IMR-90 (cell line): Measurements from ENCODE around the gene MAPKAP1. TPM values are rescaled to one million over a fixed set of nuclear protein-coding genes. Genes with fewer than 3 reads are reported as not detected.

Experiments used
- ATAC-seq: fragments of 200-7000 bp; cut with Tn5 transposase; 2 replicates; pipeline ENCODE4 v1.9.1; 2020; ENCODE audit warnings: low read depth, mild to moderate bottlenecking, moderate library complexity
- BruUV-seq: library from RNA; stranded (reverse); fragments of 400-500 nt; replicated peaks from 2 replicates; lab custom pipeline; 2021; lab: Mats Ljungman, UMichigan
- CTCF ChIA-PET: fragments of 300-600 bp; formaldehyde crosslinking; extraction: SDS; loops from one replicate; lab custom pipeline; 2021; ENCODE audit warnings: antibody characterized with exemption; lab: Yijun Ruan, JAX
- POLR2A ChIA-PET: fragments of 300-600 bp; sonication (Branson Sonifier 250); formaldehyde crosslinking; loops from one replicate; lab custom pipeline; 2022; ENCODE audit warnings: antibody characterized with exemption; ENCODE audit not compliant: unreplicated experiment; lab: Charles Lee
- DNase-seq: peaks from one replicate; pipeline ENCODE4 v3.0.0; 2013
- H2AFZ ChIP-seq: replicated peaks from 2 replicates; pipeline ENCODE3; 2013; ENCODE audit warnings: low read length, mild to moderate bottlenecking; ENCODE audit not compliant: poor library complexity
- H2AK5ac ChIP-seq: 2 replicates; pipeline ENCODE4 v1.6.1; 2013; ENCODE audit warnings: low read depth, low read length, inconsistent platforms
- H2AK9ac ChIP-seq: replicated peaks from 2 replicates; pipeline ENCODE3; 2013; ENCODE audit warnings: mild to moderate bottlenecking, low read depth, low read length, moderate library complexity; ENCODE audit not compliant: poor library complexity
- H2BK120ac ChIP-seq: 2 replicates; pipeline ENCODE4 v1.6.1; 2013; ENCODE audit warnings: low read depth, low read length, inconsistent platforms
- H2BK15ac ChIP-seq: 3 replicates; pipeline ENCODE4 v1.6.1; 2013; ENCODE audit warnings: low read depth, low read length, inconsistent platforms
- H2BK20ac ChIP-seq: 2 replicates; pipeline ENCODE4 v1.6.1; 2013; ENCODE audit warnings: low read depth, mild to moderate bottlenecking, inconsistent platforms, low read length, moderate library complexity
- H2BK5ac ChIP-seq: 2 replicates; pipeline ENCODE4 v1.6.1; 2013; ENCODE audit warnings: mild to moderate bottlenecking, low read depth, low read length, inconsistent platforms; ENCODE audit not compliant: poor library complexity, severe bottlenecking
- H3K14ac ChIP-seq: replicated peaks from 2 replicates; pipeline ENCODE4 v1.6.1; 2013; ENCODE audit warnings: low read depth, low read length, inconsistent platforms
- H3K18ac ChIP-seq: 2 replicates; pipeline ENCODE4 v1.6.1; 2013; ENCODE audit warnings: low read depth, low read length, control low read depth
- H3K23ac ChIP-seq: 2 replicates; pipeline ENCODE4 v1.6.1; 2013; ENCODE audit warnings: low read depth, low read length, inconsistent platforms
- H3K27ac ChIP-seq: 2 replicates; pipeline ENCODE4 v1.5.1; 2013; ENCODE audit warnings: mild to moderate bottlenecking, control low read depth, low read length; ENCODE audit not compliant: insufficient read depth
- H3K27me3 ChIP-seq: 2 replicates; pipeline ENCODE4 v1.6.1; 2013; ENCODE audit warnings: low read length; ENCODE audit not compliant: control insufficient read depth, insufficient read depth
- H3K36me3 ChIP-seq: 2 replicates; pipeline ENCODE4 v1.6.1; 2013; ENCODE audit warnings: low read length, mixed read lengths; ENCODE audit not compliant: control insufficient read depth, insufficient read depth
- H3K4ac ChIP-seq: 2 replicates; pipeline ENCODE4 v1.6.1; 2013; ENCODE audit warnings: low read depth, low read length, inconsistent platforms
- H3K4me1 ChIP-seq: 2 replicates; pipeline ENCODE4 v1.6.1; 2013; ENCODE audit warnings: low read length, mixed read lengths; ENCODE audit not compliant: control insufficient read depth, insufficient read depth
- H3K4me2 ChIP-seq: 2 replicates; pipeline ENCODE4 v1.6.1; 2013; ENCODE audit warnings: low read depth, mild to moderate bottlenecking, control low read depth, low read length, moderate library complexity
- H3K4me3 ChIP-seq: 2 replicates; pipeline ENCODE4 v1.5.1; 2013; ENCODE audit warnings: low read depth, mild to moderate bottlenecking, control low read depth, low read length, moderate library complexity; ENCODE audit not compliant: insufficient read depth
- H3K56ac ChIP-seq: 2 replicates; pipeline ENCODE4 v1.6.1; 2013; ENCODE audit warnings: low read length, inconsistent platforms; ENCODE audit not compliant: insufficient read depth; ENCODE audit errors: extremely low read depth
- H3K79me1 ChIP-seq, 2 experiments: 2 replicates each; pipeline ENCODE4 v1.6.1; 2013; ENCODE audit warnings: low read length in 2 of 2, inconsistent platforms in 1 of 2, low read depth in 1 of 2
- H3K9ac ChIP-seq: 2 replicates; pipeline ENCODE4 v1.6.1; 2013; ENCODE audit warnings: low read depth, low read length, control low read depth
- H3K9me1 ChIP-seq: 2 replicates; pipeline ENCODE4 v1.6.1; 2013; ENCODE audit warnings: low read length, inconsistent platforms; ENCODE audit not compliant: insufficient read depth
- H3K9me3 ChIP-seq: 2 replicates; pipeline ENCODE4 v1.6.1; 2013; ENCODE audit warnings: low read length; ENCODE audit not compliant: control insufficient read depth, insufficient read depth
- H4K20me1 ChIP-seq: 2 replicates; pipeline ENCODE4 v1.6.1; 2013; ENCODE audit warnings: low read length, inconsistent platforms; ENCODE audit not compliant: insufficient read depth
- H4K5ac ChIP-seq: 2 replicates; pipeline ENCODE4 v1.6.1; 2013; ENCODE audit warnings: mild to moderate bottlenecking, low read depth, low read length, control low read depth
- H4K8ac ChIP-seq, 2 experiments: 2 replicates each; pipeline ENCODE4 v1.6.1; 2013; ENCODE audit warnings: low read depth in 2 of 2, low read length in 2 of 2, control low read depth in 1 of 2, inconsistent platforms in 1 of 2
- H4K91ac ChIP-seq: 2 replicates; pipeline ENCODE4 v1.6.1; 2013; ENCODE audit warnings: low read depth, low read length, inconsistent platforms; ENCODE audit not compliant: insufficient read depth
- BHLHE40 ChIP-seq: fragments of 150-350 bp; IDR thresholded peaks from 2 replicates; pipeline ENCODE4 v1.6.1; 2016; ENCODE audit warnings: mild to moderate bottlenecking, low read depth, low read length
- CEBPB ChIP-seq: IDR thresholded peaks from 2 replicates; pipeline ENCODE4 v1.6.1; 2012; ENCODE audit warnings: low read depth, low read length, improper control_type of control experiment
- CHD1 ChIP-seq: IDR thresholded peaks from 2 replicates; pipeline ENCODE4 v1.6.1; 2012; ENCODE audit warnings: low read depth, low read length, improper control_type of control experiment
- ELK1 ChIP-seq: fragments of 150-350 bp; IDR thresholded peaks from 2 replicates; pipeline ENCODE4 v1.6.1; 2016; ENCODE audit warnings: low read depth, mild to moderate bottlenecking, low read length, moderate library complexity, borderline replicate concordance
- FOS ChIP-seq: fragments of 150-350 bp; IDR thresholded peaks from 2 replicates; pipeline ENCODE4 v1.6.1; 2016; ENCODE audit warnings: low read depth, low read length
- MAFK ChIP-seq: IDR thresholded peaks from 2 replicates; pipeline ENCODE4 v1.6.1; 2012; ENCODE audit warnings: low read depth, low read length, improper control_type of control experiment
- MAZ ChIP-seq: IDR thresholded peaks from 2 replicates; pipeline ENCODE4 v1.6.1; 2012; ENCODE audit warnings: low read depth, mild to moderate bottlenecking, low read length, improper control_type of control experiment, moderate library complexity, borderline replicate concordance
- MXI1 ChIP-seq: IDR thresholded peaks from 2 replicates; pipeline ENCODE4 v1.6.1; 2012; ENCODE audit warnings: low read depth, mild to moderate bottlenecking, low read length, moderate library complexity, borderline replicate concordance
- NFE2L2 ChIP-seq: fragments of 150-350 bp; IDR thresholded peaks from 2 replicates; pipeline ENCODE4 v1.6.1; 2016; ENCODE audit warnings: low read depth, mild to moderate bottlenecking, low read length
- POLR2A ChIP-seq: IDR thresholded peaks from 2 replicates; pipeline ENCODE4 v1.6.1; 2012; ENCODE audit warnings: mild to moderate bottlenecking, low read depth, low read length
- RAD21 ChIP-seq: IDR thresholded peaks from 2 replicates; pipeline ENCODE4 v1.6.1; 2012; ENCODE audit warnings: low read length, improper control_type of control experiment
- RCOR1 ChIP-seq: IDR thresholded peaks from 2 replicates; pipeline ENCODE4 v1.6.1; 2012; ENCODE audit warnings: mild to moderate bottlenecking, low read length, improper control_type of control experiment; ENCODE audit not compliant: insufficient replicate concordance
- RFX5 ChIP-seq: IDR thresholded peaks from 2 replicates; pipeline ENCODE4 v1.8.0; 2012; ENCODE audit warnings: low read depth, mild to moderate bottlenecking, low read length, moderate library complexity
- WGBS, 2 experiments: methylation state at CpG; one replicate each; pipeline versions ENCODE4 v1.1.5 to v1.1.7; 2013; ENCODE audit warnings: missing lambda C conversion rate in 2 of 2; ENCODE audit not compliant: insufficient read length in 1 of 2; ENCODE audit errors: extremely low coverage in 2 of 2; 5-methylcytosine and 5-hydroxymethylcytosine counted together
- dilution Hi-C: fragments of 300-500 bp; cut with HindIII; formaldehyde crosslinking; loops from one replicate; pipeline ENCODE4 v1.14.3; 2018; ENCODE audit warnings: low sequenced_read_pairs; ENCODE audit not compliant: unreplicated experiment
- in situ Hi-C: fragments of 300-500 bp; cut with MboI; formaldehyde crosslinking; loops from 3 replicates; pipeline ENCODE4 v1.14.3; 2019; ENCODE audit warnings: low sequenced_read_pairs, inconsistent platforms, mixed read lengths
- intact Hi-C: fragments of 100-400 bp; cut with micrococcal nuclease; formaldehyde crosslinking; loops from 2 replicates; pipeline ENCODE4 v1.10.0; 2022
- polyA plus RNA-seq, 3 experiments: library from polyadenylated mRNA; depleted of rRNA; stranded (reverse); fragments of >200 nt; gene quantifications; 2 replicates each; pipeline ENCODE4 v1.2.3, GENCODE V29; 2012; ENCODE audit warnings: low replicate concordance in 1 of 3
- total RNA-seq: library from RNA; depleted of rRNA; stranded (reverse); fragments of >200 nt; gene quantifications from 2 replicates; pipeline ENCODE4 v1.2.3, GENCODE V29; 2012
- TF ChIP-seq, protein P1 (sequence below): fragments of 150-350 bp; IDR thresholded peaks from 2 replicates; pipeline ENCODE4 v1.6.1; 2017; ENCODE audit warnings: mild to moderate bottlenecking, antibody characterized with exemption, low read length, low read depth

The MAPKAP1 gene
- total and polyA plus RNA-seq, 2 of the 4 experiments (the other 2 are of a cell fraction), result 87.2 to 158 TPM

DNA sequence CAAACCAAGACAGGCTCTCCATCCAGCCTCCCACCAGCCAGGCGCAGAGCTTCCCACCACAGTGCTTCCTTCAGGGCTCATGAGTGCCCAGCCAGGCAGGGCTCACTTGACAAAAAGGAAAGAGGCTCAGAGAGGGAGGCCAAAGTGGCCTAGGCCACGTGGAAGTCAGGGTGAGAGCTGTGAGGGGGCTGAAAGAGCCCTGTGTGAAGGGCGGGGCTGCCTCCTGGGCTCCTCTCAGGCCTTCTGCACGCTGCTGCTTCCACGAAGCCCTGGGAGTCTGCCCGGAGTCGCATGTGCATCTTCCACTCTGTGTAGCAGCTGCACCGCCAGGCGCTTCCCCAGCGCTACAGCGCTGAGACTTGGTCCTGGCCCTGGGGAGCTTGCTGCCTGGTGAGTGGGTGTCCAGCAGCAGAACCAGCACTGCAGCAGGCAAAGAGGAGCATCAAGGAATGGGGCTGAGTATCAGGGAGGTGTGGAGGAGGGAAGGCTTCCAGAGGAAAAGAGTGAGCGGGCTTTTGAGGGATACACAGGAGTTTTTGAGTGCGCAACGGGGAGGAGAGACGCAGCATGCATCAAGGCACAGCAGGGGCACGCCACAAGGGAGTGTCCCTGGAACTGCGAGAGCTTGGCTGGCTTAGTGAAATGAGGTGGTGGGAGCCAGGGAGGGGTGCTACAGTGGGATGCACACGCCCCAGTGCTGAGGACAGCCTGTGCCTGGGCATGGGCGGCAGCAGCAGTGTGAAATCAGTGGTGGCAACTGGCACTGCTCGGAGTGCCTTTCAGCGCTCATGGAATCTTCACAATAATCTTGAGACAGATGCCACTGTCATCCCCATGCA lies 267.4 kb downstream of the MAPKAP1 start:
- no peaks in the 10 kb centered on the region for H4K20me1 ChIP-seq
- no TSS peak for BruUV-seq
- H2AK9ac ChIP-seq, result no peak overlapping the region
- H3K4ac ChIP-seq, result no peak overlapping the region
- no peaks in the 10 kb centered on the region for H3K79me1 ChIP-seq
- H3K9ac ChIP-seq, result no peak overlapping the region
- no peak overlapping the region for H2BK5ac ChIP-seq
- in situ Hi-C loops, result no loop called here
- no peak overlapping the region for H3K56ac ChIP-seq
- peaks cover 15% of the 10 kb centered on the region for H3K36me3 ChIP-seq
- DNase-seq (no peak), ATAC-seq (no peak)
- no peak overlapping the region for H3K23ac ChIP-seq
- no peaks in the 10 kb centered on the region for H3K27me3 ChIP-seq
- ChIA-PET CTCF (no interaction called here), POLR2A (no interaction called here)
- no peak overlapping the region for H2BK15ac ChIP-seq
- H3K4me3 ChIP-seq, result no peak overlapping the region
- dilution Hi-C loops, result no loop called here
- intact Hi-C loops, result no loop called here
- no peak overlapping the region for H4K91ac ChIP-seq
- H2AK5ac ChIP-seq, result no peak overlapping the region
- H3K4me1 ChIP-seq, result no peaks in the 10 kb centered on the region
- no peak overlapping the region for H3K14ac ChIP-seq
- no peak overlapping the region for H2BK120ac ChIP-seq
- 90% methylated on average over 18 of the region's 21 CpGs; no CpG with 5 or more reads in 1 of the 2 experiments for WGBS, 2 experiments
- TF ChIP-seq RAD21 (no peak), POLR2A (no peak), MXI1 (no peak), CHD1 (no peak), ELK1 (no peak), FOS (no peak), CEBPB (no peak), NFE2L2 (no peak), BHLHE40 (no peak), MAZ (no peak), RFX5 (no peak), MAFK (no peak), RCOR1 (no peak)
- TF ChIP-seq, protein P1, sequence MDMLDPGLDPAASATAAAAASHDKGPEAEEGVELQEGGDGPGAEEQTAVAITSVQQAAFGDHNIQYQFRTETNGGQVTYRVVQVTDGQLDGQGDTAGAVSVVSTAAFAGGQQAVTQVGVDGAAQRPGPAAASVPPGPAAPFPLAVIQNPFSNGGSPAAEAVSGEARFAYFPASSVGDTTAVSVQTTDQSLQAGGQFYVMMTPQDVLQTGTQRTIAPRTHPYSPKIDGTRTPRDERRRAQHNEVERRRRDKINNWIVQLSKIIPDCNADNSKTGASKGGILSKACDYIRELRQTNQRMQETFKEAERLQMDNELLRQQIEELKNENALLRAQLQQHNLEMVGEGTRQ, result no peak
- no peak overlapping the region for H2AFZ ChIP-seq
- H3K9me3 ChIP-seq, result no peaks in the 10 kb centered on the region
- no peak overlapping the region for H3K27ac ChIP-seq
- no peaks in the 10 kb centered on the region for H3K9me1 ChIP-seq
- H4K8ac ChIP-seq, result no peak overlapping the region
- no peak overlapping the region for H2BK20ac ChIP-seq
- H3K4me2 ChIP-seq, result no peak overlapping the region
- no peak overlapping the region for H4K5ac ChIP-seq
- no peak overlapping the region for H3K18ac ChIP-seq
